Activated naive CD8-positive, alpha-beta T cell treated with anti-CD3 and anti-CD28 coated beads, Interleukin-2, amount 10 ng/mL, durations not matched to agents 7 days and 5 days (primary cell): ENCODE measurements around the gene EIF3K. TPM values are rescaled to one million over a fixed set of nuclear protein-coding genes. Genes with fewer than 3 reads are reported as not detected.
A peak's percentile ranks its signal among the peaks of the same experiment; 100 is the strongest.
"Not testable (repeated sequence)": the region's sequence is repeated elsewhere in the genome, so short reads cannot be mapped to it uniquely, and the experiment has no call there.

Source experiments
- ATAC-seq: fragments of 150-1000 bp; cut with Tn5 transposase; one replicate; pipeline ENCODE4 v1.10.0; 2021; ENCODE audit warnings: low read depth, moderate library complexity
- POLR2A ChIA-PET: fragments of 350-600 bp; sonication (Branson Sonifier 250); formaldehyde crosslinking; loops from one replicate; lab custom pipeline; 2021; ENCODE audit warnings: antibody characterized with exemption; lab: Charles Lee
- DNase-seq: peaks from one replicate; pipeline ENCODE4 v3.0.0; 2021
- H3K27ac Mint-ChIP-seq: one replicate; pipeline ENCODE4 v1.8.0; 2022; ENCODE audit warnings: mild to moderate bottlenecking, mixed read lengths
- H3K27me3 Mint-ChIP-seq: one replicate; pipeline ENCODE4 v1.8.0; 2022; ENCODE audit warnings: mild to moderate bottlenecking, moderate library complexity, mixed read lengths
- H3K36me3 Mint-ChIP-seq: one replicate; pipeline ENCODE4 v1.8.0; 2021; ENCODE audit warnings: mild to moderate bottlenecking, mixed read lengths
- H3K4me1 Mint-ChIP-seq: one replicate; pipeline ENCODE4 v1.8.0; 2021; ENCODE audit warnings: mixed read lengths
- H3K4me3 Mint-ChIP-seq: one replicate; pipeline ENCODE4 v1.8.0; 2022; ENCODE audit warnings: mild to moderate bottlenecking, moderate library complexity, mixed read lengths
- H3K9me3 Mint-ChIP-seq: one replicate; pipeline ENCODE4 v1.8.0; 2021; ENCODE audit warnings: mixed read lengths
- total RNA-seq, 2 experiments: library from RNA; stranded (reverse); gene quantifications; one replicate each; pipeline ENCODE4 v1.2.3, GENCODE V29; 2021

The EIF3K gene
- total RNA-seq, 2 experiments from 2014 or later, result 307 to 308 TPM

- peaks cover 23% of the 10 kb centered on the region for H3K36me3 Mint-ChIP-seq
- no peak overlapping the region for H3K27ac Mint-ChIP-seq
- POLR2A ChIA-PET, result interaction anchor here (0.6 to 0.7 kb wide), 3 partner anchors 22 to 295 kb away, joined by 3 to 4 read pairs (median 4); no protein-coding TSS in a partner anchor
- peaks cover 6% of the 10 kb centered on the region for H3K4me1 Mint-ChIP-seq
- H3K4me3 Mint-ChIP-seq, result no peak overlapping the region
- ATAC-seq (no peak), DNase-seq (no peak)
- H3K9me3 Mint-ChIP-seq, result no peaks in the 10 kb centered on the region
- no peaks in the 10 kb centered on the region for H3K27me3 Mint-ChIP-seq
Observed at GRCh38 chr19:38629568-38629967, 10.6 kb downstream of the EIF3K start.

- H3K27ac Mint-ChIP-seq, DNase-seq, H3K4me3 Mint-ChIP-seq, H3K9me3 Mint-ChIP-seq, POLR2A ChIA-PET, H3K27me3 Mint-ChIP-seq, ATAC-seq: not testable (repeated sequence)
- Mint-ChIP-seq H3K36me3 (peaks cover 24% of the 10 kb centered on the region), H3K4me1 (peaks cover 16% of the 10 kb centered on the region)
Observed at GRCh38 chr19:38631301-38631700, 12.3 kb downstream of the EIF3K start.

DNA sequence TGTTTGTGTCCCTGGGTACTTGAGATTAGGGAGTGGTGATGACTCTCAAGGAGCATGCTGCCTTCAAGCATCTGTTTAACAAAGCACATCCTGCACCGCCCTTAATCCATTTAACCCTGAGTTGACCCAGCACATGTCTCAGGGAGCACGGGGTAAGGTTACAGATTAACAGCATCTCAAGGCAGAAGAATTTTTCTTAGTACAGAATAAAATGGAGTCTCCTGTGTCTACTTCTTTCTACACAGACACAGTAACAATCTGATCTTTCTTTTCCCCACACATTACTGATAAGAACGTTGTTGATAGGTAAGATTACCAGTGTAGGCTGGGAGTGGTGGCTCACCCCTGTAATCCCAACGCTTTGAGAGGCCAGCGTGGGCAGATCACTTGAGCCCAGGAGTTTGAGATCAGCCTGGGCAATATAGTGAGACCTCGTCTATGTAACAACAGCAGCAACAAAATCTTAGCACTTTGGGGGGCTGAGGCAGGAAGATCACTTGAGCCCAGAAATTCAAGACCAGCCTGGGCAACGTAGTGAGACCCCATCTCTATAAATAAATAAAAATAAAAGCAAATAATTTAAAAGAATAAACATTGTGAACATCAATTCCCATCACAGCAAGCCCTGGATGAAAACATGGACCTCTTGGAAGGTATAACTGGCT lies 13.0 kb downstream of the EIF3K start:
- H3K4me3 Mint-ChIP-seq, ATAC-seq, H3K27me3 Mint-ChIP-seq, DNase-seq, H3K9me3 Mint-ChIP-seq, POLR2A ChIA-PET, H3K27ac Mint-ChIP-seq: not testable (repeated sequence)
- peaks cover 23% of the 10 kb centered on the region for H3K36me3 Mint-ChIP-seq
- H3K4me1 Mint-ChIP-seq, result peaks cover 18% of the 10 kb centered on the region

DNA sequence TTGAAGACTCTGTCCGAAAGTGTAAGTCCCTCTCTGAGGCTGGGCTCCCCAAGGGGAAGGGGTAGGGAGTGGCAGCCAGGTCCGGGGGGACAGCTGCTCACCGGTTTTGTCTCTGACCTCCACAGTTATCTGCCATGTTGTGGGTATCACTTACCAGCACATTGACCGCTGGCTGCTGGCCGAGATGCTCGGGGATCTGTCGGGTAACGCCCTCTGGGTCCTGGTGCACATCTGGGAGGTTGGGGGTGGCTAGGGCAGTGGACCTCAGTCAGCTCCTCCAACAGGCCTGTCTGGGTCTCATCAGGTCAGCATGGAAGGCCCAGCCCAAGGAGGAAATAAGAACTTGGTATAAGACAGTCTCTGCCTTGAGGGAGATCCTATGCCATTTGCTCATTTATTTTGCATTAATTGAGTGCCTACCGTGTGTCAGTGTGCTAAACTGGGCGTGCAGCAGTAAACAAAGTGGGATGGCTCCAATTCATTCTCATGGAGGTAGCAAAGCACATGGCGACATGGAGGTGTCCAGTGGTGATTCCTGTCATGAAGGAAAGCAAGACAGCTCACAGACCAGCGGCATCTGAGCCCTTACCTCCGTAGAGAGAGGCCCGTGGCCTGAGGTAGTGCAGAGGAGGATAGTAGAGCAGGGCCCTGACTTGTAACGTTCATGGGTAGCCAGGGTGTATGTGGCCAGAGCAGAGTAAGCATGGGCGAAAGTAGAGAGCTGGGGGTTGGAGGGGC lies 13.7 kb downstream of the EIF3K start:
- H3K27ac Mint-ChIP-seq, result no peak overlapping the region
- ATAC-seq, result no peak
- H3K4me3 Mint-ChIP-seq, result no peak overlapping the region
- peaks cover 23% of the 10 kb centered on the region for H3K4me1 Mint-ChIP-seq
- peaks cover 22% of the 10 kb centered on the region for H3K36me3 Mint-ChIP-seq
- H3K27me3 Mint-ChIP-seq, result no peaks in the 10 kb centered on the region
- no peak for DNase-seq
- POLR2A ChIA-PET, result no interaction called here
- no peaks in the 10 kb centered on the region for H3K9me3 Mint-ChIP-seq

- H3K27ac Mint-ChIP-seq, result peak overlapping the region; percentile 83
- no peak for ATAC-seq
- H3K9me3 Mint-ChIP-seq, result no peaks in the 10 kb centered on the region
- POLR2A ChIA-PET, result interaction anchor here (0.7 to 2.1 kb wide), 6 partner anchors 17 to 318 kb away, joined by 3 to 12 read pairs (median 4); partner anchors contain the start of genes EIF3K, FAM98C and MAP4K1
- DNase-seq, result peak; percentile 82
- no peak overlapping the region for H3K4me3 Mint-ChIP-seq
- H3K36me3 Mint-ChIP-seq, result peaks cover 17% of the 10 kb centered on the region
- no peaks in the 10 kb centered on the region for H3K27me3 Mint-ChIP-seq
- peaks cover 24% of the 10 kb centered on the region for H3K4me1 Mint-ChIP-seq
Observed at GRCh38 chr19:38634757-38635482, 15.9 kb downstream of the EIF3K start.

- H3K36me3 Mint-ChIP-seq, result peaks cover 17% of the 10 kb centered on the region
- ATAC-seq (no peak), DNase-seq (no peak)
- no peaks in the 10 kb centered on the region for H3K27me3 Mint-ChIP-seq
- H3K9me3 Mint-ChIP-seq, result no peaks in the 10 kb centered on the region
- peaks cover 26% of the 10 kb centered on the region for H3K4me1 Mint-ChIP-seq
- H3K4me3 Mint-ChIP-seq, result no peak overlapping the region
- H3K27ac Mint-ChIP-seq, result peak overlapping the region; percentile 34
- POLR2A ChIA-PET, result interaction anchor here (0.6 to 2.6 kb wide), 5 partner anchors 16 to 120 kb away, joined by 3 to 12 read pairs (median 5); partner anchors contain the start of genes EIF3K and MAP4K1
Observed at GRCh38 chr19:38635483-38636399, 16.8 kb downstream of the EIF3K start.

DNA sequence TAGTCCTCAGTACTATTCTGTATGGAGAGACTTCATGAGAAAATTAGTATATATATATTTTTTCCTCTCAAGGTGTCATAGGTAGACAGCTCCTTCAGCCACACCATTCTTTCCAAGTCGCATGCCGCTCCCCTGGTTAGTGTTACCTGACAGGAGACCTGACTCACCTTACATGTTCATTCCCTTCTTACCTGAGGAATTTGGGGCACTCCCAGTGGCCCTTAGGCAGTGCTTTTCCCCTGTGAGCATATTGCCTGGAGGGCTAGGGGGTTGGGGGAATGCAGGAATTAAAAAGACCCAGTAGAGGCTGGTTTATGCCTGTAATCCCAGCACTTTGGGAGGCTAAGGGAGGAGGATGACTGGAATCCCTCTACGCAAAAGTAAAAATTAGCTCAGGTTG lies 19.5 kb downstream of the EIF3K start:
- ATAC-seq, result no peak
- Mint-ChIP-seq H3K27ac (no peak overlapping the region), H3K4me1 (peaks cover 29% of the 10 kb centered on the region), H3K4me3 (no peak overlapping the region), H3K9me3 (no peaks in the 10 kb centered on the region), H3K27me3 (no peaks in the 10 kb centered on the region), H3K36me3 (peaks cover 7% of the 10 kb centered on the region)
- POLR2A ChIA-PET, result interaction anchor here (1.1 to 2.6 kb wide), 2 partner anchors 9 to 19 kb away, joined by 4 to 9 read pairs; partner anchors contain the start of genes ACTN4 and EIF3K
- DNase-seq, result no peak

DNA sequence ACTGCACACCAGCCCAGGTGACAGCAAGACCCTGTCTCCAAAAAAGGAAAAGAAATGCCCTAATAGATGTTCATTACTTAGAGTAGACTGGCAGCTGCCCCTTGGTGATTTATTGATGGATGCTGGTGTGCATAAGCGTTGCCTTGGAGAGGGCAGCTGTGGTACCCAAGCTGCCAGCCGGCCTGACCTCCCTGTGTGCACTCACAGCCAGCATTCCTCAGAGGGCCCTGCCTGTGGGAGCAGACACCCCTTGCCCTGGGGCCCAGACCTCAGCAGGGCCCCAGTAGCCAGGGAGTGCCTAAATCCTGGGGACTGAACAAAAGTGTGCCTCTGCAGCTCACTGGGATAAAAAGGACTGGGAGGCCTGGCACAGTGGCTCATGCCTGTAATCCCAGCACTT lies 20.7 kb downstream of the EIF3K start:
- H3K9me3 Mint-ChIP-seq, result no peaks in the 10 kb centered on the region
- no peak overlapping the region for H3K4me3 Mint-ChIP-seq
- no peak for ATAC-seq
- POLR2A ChIA-PET, result interaction anchor here (0.8 kb wide), 1 partner anchor 9 kb away, joined by 3 read pairs; no protein-coding TSS in a partner anchor
- no peak overlapping the region for H3K27ac Mint-ChIP-seq
- H3K36me3 Mint-ChIP-seq, result peaks cover 4% of the 10 kb centered on the region
- no peak for DNase-seq
- no peaks in the 10 kb centered on the region for H3K27me3 Mint-ChIP-seq
- H3K4me1 Mint-ChIP-seq, result peaks cover 26% of the 10 kb centered on the region

DNA sequence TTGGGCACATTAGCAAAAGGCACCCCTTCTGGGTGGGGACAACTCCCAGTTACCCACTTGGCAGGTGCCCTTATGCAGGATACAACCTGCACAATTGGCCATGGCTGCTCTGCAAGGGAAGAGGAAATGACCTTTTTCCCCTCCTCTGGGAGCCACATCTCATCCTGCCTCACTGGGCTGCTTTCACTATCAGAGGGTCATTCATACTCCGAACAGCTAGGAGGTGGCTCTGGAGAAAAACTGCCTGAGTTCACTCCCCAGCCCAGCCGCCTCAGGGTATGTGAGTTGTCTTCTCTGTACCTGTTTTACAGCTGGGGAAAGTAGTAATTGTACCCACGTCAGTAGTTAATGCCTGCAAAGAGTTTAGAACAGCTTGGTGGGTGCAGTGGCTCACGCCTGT lies 21.4 kb downstream of the EIF3K start:
- peaks cover 2% of the 10 kb centered on the region for H3K36me3 Mint-ChIP-seq
- DNase-seq, result no peak
- no peak overlapping the region for H3K27ac Mint-ChIP-seq
- H3K9me3 Mint-ChIP-seq, result no peaks in the 10 kb centered on the region
- no peaks in the 10 kb centered on the region for H3K27me3 Mint-ChIP-seq
- ATAC-seq, result no peak
- no peak overlapping the region for H3K4me3 Mint-ChIP-seq
- POLR2A ChIA-PET, result no interaction called here
- peaks cover 22% of the 10 kb centered on the region for H3K4me1 Mint-ChIP-seq

- no peak for DNase-seq
Observed at GRCh38 chr19:38642176-38642575, 23.2 kb downstream of the EIF3K start.

GRCh38 chr19:38644719-38645118 lies 25.7 kb downstream of the EIF3K start:
- ATAC-seq, result no peak

More at GRCh38 chr19:38642176-38642575, 23.2 kb downstream of the EIF3K start:
- no peak overlapping the region for H3K4me3 Mint-ChIP-seq
- POLR2A ChIA-PET, result no interaction called here
- no peaks in the 10 kb centered on the region for H3K36me3 Mint-ChIP-seq
- ATAC-seq, result no peak
- no peaks in the 10 kb centered on the region for H3K9me3 Mint-ChIP-seq
- H3K27me3 Mint-ChIP-seq, result no peaks in the 10 kb centered on the region
- peaks cover 12% of the 10 kb centered on the region for H3K4me1 Mint-ChIP-seq
- no peak overlapping the region for H3K27ac Mint-ChIP-seq

GRCh38 chr19:38647368-38647965 lies 28.5 kb downstream of the EIF3K start, which contains the start of gene ACTN4:
ACTN4 (plus strand) TSS chr19:38647649; CDS start chr19:38647746, 97 bp downstream.
- DNase-seq (peak; percentile 100), ATAC-seq (peak; percentile 93)
- Mint-ChIP-seq H3K36me3 (peaks cover 20% of the 10 kb centered on the region), H3K9me3 (no peaks in the 10 kb centered on the region), H3K27me3 (peaks cover 1% of the 10 kb centered on the region), H3K4me3 (peak within 1 kb of the TSS; percentile 94), H3K27ac (peak within 1 kb of the TSS; percentile 87), H3K4me1 (peaks cover 28% of the 10 kb centered on the region)
- POLR2A ChIA-PET, result interaction anchor here (0.6 to 2.1 kb wide), 16 partner anchors 9 to 245 kb away, joined by 3 to 10 read pairs (median 4); partner anchors contain the start of genes EIF3K, FAM98C and RINL

More at GRCh38 chr19:38644719-38645118, 25.7 kb downstream of the EIF3K start:
- DNase-seq, result no peak
- no peaks in the 10 kb centered on the region for H3K9me3 Mint-ChIP-seq
- H3K4me1 Mint-ChIP-seq, result peaks cover 23% of the 10 kb centered on the region
- H3K27me3 Mint-ChIP-seq, result no peaks in the 10 kb centered on the region
- H3K36me3 Mint-ChIP-seq, result peaks cover 17% of the 10 kb centered on the region
- POLR2A ChIA-PET, result no interaction called here
- H3K4me3 Mint-ChIP-seq, result no peak overlapping the region
- no peak overlapping the region for H3K27ac Mint-ChIP-seq
